Smooth muscle cell (in vitro differentiated cells): ENCODE data around the gene SLC30A3. TPM values are rescaled to one million over a fixed set of nuclear protein-coding genes. Genes with fewer than 3 reads are reported as not detected.

Source experiments
- DNase-seq: peaks from one replicate; lab custom pipeline; 2025; ENCODE audit not compliant: unreplicated experiment; lab: John Stamatoyannopoulos, UW
- H2AFZ ChIP-seq: fragments of 200-600 bp; sonication (generic); 2 replicates; pipeline ENCODE4 v1.6.0; 2016; ENCODE audit warnings: antibody characterized with exemption, low read depth, mild to moderate bottlenecking
- H3F3A ChIP-seq: fragments of 200-600 bp; sonication (generic); 2 replicates; pipeline ENCODE4 v1.6.0; 2017; ENCODE audit warnings: antibody characterized with exemption, low read depth
- H3K27ac ChIP-seq: fragments of 200-600 bp; sonication (generic); 2 replicates; pipeline ENCODE4 v1.5.1; 2016; ENCODE audit warnings: low read depth, mild to moderate bottlenecking
- H3K27me3 ChIP-seq: fragments of 200-600 bp; sonication (generic); 2 replicates; pipeline ENCODE4 v1.6.1; 2016; ENCODE audit warnings: low read depth, mild to moderate bottlenecking
- H3K36me3 ChIP-seq: fragments of 200-600 bp; sonication (generic); 2 replicates; pipeline ENCODE4 v1.5.1; 2016; ENCODE audit warnings: low read depth
- H3K4me1 ChIP-seq: fragments of 200-600 bp; sonication (generic); 2 replicates; pipeline ENCODE4 v1.5.1; 2016; ENCODE audit warnings: low read depth
- H3K4me2 ChIP-seq: fragments of 200-600 bp; sonication (generic); 2 replicates; pipeline ENCODE4 v1.6.0; 2016; ENCODE audit warnings: mild to moderate bottlenecking
- H3K4me3 ChIP-seq: fragments of 200-600 bp; sonication (generic); 2 replicates; pipeline ENCODE4 v1.5.1; 2016; ENCODE audit warnings: mild to moderate bottlenecking
- H3K79me2 ChIP-seq: fragments of 200-600 bp; sonication (generic); 2 replicates; pipeline ENCODE4 v1.6.0; 2016; ENCODE audit warnings: low read depth, mild to moderate bottlenecking
- H3K9ac ChIP-seq: fragments of 200-600 bp; sonication (generic); 2 replicates; pipeline ENCODE4 v1.6.0; 2016; ENCODE audit warnings: low read depth
- H3K9me3 ChIP-seq: fragments of 200-600 bp; sonication (generic); replicated peaks from 2 replicates; pipeline ENCODE4 v1.5.1; 2016; ENCODE audit warnings: low read depth
- H4K20me1 ChIP-seq: fragments of 200-600 bp; sonication (generic); 2 replicates; pipeline ENCODE4 v1.6.0; 2016; ENCODE audit warnings: low read depth
- CTCF ChIP-seq: fragments of 200-600 bp; sonication (generic); IDR thresholded peaks from 2 replicates; pipeline ENCODE4 v1.5.1; 2017; ENCODE audit warnings: borderline replicate concordance, mild to moderate bottlenecking, antibody characterized with exemption; ENCODE audit not compliant: insufficient read depth, poor library complexity, severe bottlenecking
- WGBS: methylation state at CpG from one replicate; pipeline ENCODE4 v1.1.7; 2016; ENCODE audit warnings: low lambda C conversion rate; 5-methylcytosine and 5-hydroxymethylcytosine counted together
- polyA plus RNA-seq: library from polyadenylated mRNA; unstranded; fragments of >200 nt; fragmentation: Nextera tagmentation; extraction: Ambion mirVana; gene quantifications from 2 replicates; pipeline ENCODE4 v1.2.1, GENCODE V29; 2016
- total RNA-seq: library from RNA; depleted of rRNA; stranded (reverse); fragments of >200 nt; gene quantifications from 2 replicates; pipeline ENCODE4 v1.2.3, GENCODE V29; 2014

The SLC30A3 gene
- total and polyA plus RNA-seq, 2 experiments from 2014 or later = 0.17 TPM; not detected in 1

- Histone ChIP-seq H4K20me1 (no peaks in the 10 kb centered on the region), H3F3A (no peaks in the 10 kb centered on the region), H2AFZ (no peak overlapping the region), H3K9ac (no peak overlapping the region), H3K9me3 (no peaks in the 10 kb centered on the region), H3K4me1 (no peaks in the 10 kb centered on the region), H3K4me2 (no peak overlapping the region), H3K79me2 (no peaks in the 10 kb centered on the region), H3K27me3 (no peaks in the 10 kb centered on the region), H3K27ac (no peak overlapping the region), H3K4me3 (no peak overlapping the region), H3K36me3 (peaks cover 5% of the 10 kb centered on the region)
- no peak for DNase-seq
- WGBS = 94% methylated on average over 19 of the region's 19 CpGs
- no peak for TF ChIP-seq CTCF
Measured at GRCh38 chr2:27243391-27244130, 19.3 kb downstream of the SLC30A3 start.

GRCh38 chr2:27242614-27242951 lies 20.3 kb downstream of the SLC30A3 start:
- no peaks in the 10 kb centered on the region for H3K27me3 ChIP-seq
- no peaks in the 10 kb centered on the region for H3K79me2 ChIP-seq
- H3K4me3 ChIP-seq = no peak overlapping the region
- no peak for DNase-seq
- no peaks in the 10 kb centered on the region for H4K20me1 ChIP-seq
- WGBS = 98% methylated on average over 16 of the region's 16 CpGs
- TF ChIP-seq CTCF = no peak
- peaks cover 5% of the 10 kb centered on the region for H3K36me3 ChIP-seq
- H2AFZ ChIP-seq = no peak overlapping the region
- H3K4me2 ChIP-seq = no peak overlapping the region
- no peak overlapping the region for H3K27ac ChIP-seq
- no peak overlapping the region for H3K9ac ChIP-seq
- H3K9me3 ChIP-seq = no peaks in the 10 kb centered on the region
- H3K4me1 ChIP-seq = no peaks in the 10 kb centered on the region
- H3F3A ChIP-seq = no peaks in the 10 kb centered on the region

GRCh38 chr2:27241761-27242613 lies 20.9 kb downstream of the SLC30A3 start:
- no peak for DNase-seq
- Histone ChIP-seq H3K79me2 (no peaks in the 10 kb centered on the region), H3K9me3 (no peaks in the 10 kb centered on the region), H3K27me3 (no peaks in the 10 kb centered on the region), H3K4me1 (no peaks in the 10 kb centered on the region), H3F3A (no peaks in the 10 kb centered on the region), H3K4me2 (no peak overlapping the region), H2AFZ (no peak overlapping the region), H3K9ac (no peak overlapping the region), H3K4me3 (no peak overlapping the region), H4K20me1 (no peaks in the 10 kb centered on the region), H3K36me3 (peaks cover 5% of the 10 kb centered on the region), H3K27ac (no peak overlapping the region)
- TF ChIP-seq CTCF = no peak
- whole genome bisulfite sequencing = 94% methylated on average over 24 of the region's 24 CpGs
